Measurements from ENCODE around the gene PERM1.
"Not testable (repeated sequence)": the region's sequence is repeated elsewhere in the genome, so short reads cannot be mapped to it uniquely, and the experiment has no call there.

The PERM1 gene

DNA sequence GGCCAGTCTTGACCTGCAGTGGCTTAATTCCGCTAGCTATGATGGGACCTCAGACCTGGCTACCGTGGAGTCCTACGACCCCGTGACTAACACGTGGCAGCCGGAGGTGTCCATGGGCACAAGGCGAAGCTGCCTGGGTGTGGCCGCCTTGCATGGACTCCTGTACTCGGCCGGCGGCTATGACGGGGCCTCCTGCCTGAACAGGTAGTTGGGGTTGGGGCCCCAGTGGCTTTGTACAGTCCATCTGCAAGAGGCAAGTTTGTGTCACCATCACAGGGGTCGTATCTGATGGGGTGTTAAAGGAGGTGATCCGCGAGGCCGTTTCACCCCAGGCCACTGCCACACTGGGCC is 18.6 kb downstream of the PERM1 start:
- no peak for DNase-seq

DNA sequence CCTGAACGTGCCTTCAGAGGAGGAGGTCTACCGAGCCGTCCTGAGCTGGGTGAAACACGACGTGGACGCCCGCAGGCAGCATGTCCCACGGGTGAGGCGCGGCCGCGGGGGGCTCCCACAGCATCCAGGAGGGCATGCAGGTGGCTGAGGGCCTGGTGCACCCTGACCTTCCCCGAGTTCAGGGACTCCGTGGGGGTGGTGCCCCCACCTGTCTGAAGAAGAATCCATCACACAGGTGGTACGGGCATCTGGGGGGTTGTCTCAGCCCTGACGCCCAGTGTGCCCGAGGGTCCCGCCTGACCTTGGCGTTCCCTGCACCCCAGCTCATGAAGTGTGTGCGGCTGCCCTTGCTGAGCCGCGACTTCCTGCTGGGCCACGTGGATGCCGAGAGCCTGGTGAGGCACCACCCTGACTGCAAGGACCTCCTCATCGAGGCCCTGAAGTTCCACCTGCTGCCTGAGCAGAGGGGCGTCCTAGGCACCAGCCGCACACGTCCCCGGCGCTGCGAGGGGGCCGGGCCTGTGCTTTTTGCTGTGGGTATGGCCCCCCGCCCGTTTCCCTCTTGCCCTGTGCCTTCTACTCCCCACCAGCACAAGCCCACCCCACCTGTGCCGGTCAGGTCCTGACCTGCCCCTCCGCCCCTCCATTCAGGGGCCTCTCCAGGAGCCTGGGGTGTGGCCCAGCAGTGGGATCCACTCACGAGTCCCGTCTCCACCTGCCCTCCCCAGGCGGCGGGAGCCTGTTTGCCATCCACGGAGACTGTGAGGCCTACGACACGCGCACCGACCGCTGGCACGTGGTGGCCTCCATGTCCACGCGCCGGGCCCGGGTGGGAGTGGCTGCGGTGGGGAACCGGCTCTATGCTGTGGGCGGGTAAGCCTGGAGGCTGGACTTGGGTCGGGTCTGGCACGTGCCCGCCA is 19.3 kb downstream of the PERM1 start:
- DNase-seq, result no peak

GRCh38 chr1:961132-961669 is 20.7 kb downstream of the PERM1 start:
- no peak for DNase-seq

DNA sequence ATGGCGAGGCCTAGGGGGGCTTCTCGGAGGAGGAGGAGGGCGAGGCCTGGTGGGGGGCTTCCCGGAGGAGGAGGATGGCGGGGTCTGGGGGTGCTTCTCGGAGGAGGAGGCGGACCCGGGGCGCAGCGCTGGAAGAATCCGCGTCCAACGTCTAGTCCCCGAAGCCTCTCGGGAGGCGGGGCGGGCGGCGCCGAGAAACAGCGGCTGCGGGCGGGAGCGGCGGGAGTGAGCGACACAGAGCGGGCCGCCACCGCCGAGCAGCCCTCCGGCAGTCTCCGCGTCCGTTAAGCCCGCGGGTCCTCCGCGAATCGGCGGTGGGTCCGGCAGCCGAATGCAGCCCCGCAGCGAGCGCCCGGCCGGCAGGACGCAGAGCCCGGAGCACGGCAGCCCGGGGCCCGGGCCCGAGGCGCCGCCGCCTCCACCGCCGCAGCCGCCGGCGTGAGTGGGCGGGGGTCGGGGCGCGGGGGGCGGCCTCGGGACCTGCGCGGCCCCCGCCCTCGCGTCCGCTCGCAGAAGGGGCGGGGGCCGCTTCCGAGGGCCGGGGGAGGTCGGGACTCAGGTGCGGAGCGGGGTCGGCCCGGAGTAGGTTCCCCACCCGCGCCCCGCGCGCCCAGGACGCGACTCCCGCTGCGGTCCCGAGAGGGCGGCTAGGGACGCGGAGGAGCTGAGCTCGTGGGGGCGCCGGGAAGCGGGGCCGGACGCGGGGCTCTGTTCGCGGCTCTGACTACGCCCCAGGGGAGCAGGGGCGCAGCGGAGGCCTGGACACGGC is 21.3 kb downstream of the PERM1 start, which contains the start of gene KLHL17:
Gene KLHL17 (plus strand): TSS at position 222 of the 769 bp plus-strand sequence. CDS start 110 bp downstream, at position 332.
- DNase-seq, result no peak

DNA sequence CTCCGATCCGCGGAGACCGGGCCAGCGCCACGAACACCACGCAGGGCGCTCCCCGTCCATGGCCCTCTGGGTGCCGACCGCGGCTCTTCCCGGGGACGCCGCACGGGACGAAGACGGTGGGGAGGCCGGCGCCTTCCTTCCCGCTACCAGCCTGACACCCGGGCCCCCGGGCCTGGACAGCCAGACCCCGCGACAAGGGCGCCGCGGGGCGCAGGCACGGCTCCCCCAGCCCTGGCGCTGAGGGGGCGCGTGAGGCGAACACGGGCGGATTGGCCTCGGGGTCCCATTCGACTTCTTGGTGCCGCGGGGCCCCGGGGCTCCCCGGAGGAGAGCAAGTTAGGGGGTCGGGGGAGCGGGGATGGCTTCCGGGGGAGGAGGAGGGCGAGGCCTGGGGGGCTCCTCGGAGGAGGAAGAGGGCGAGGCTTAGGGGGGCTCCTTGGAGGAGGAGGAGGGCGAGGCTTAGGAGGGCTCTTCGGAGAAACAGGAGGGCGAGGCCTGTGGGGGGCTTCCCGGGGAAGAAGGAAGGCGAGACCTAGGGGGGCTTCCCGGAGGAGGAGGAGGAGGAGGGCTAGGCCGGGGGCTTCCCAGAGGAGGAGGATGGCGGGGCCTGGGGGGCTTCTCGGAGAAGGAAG is 22.0 kb downstream of the PERM1 start:
- no peak for DNase-seq

DNA sequence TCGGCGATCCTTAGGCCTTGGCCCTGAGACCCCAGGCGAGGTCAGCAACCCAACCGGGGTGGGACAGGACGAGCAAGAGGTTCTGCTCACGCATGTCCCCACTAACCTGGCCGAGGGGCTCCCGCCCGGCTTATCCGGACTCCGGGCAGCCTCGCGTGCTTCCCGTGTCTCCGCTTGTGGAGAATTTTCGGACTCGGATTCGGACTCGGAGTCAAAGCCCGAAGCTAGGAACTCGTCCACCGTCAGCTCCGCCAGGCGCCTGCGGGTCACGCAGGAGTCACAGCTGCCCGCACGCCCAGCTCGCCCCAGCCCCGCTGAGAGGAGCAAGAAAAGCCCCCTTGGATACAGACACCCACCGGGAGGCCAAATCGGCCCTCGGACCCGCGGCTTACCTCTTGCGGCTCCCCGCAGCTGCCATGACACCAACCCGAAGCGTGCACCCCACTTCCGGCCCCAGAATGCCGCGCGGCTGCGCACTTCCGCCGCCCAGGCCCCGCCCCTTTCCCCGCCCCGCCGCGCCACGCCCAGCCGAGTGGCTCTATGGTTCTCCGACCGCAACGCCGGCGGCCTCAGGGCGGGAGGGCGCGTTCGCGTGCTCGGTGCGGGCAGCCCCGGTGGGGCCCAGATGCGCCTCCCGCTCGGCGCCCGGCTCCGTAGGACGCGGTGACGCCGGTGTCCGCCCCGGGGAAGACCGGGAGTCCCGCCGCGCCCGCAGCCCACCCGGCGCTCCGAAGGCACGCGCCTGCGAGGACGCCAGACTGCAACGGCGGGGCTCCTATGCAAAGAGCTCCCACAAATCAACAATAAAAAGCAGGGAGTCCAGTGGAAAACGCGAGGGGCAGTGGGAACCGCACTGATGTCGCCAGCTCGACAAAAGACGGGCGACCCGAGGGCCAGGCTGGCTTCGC is 22.8 kb downstream of the PERM1 start, which contains the start of gene NOC2L:
Gene NOC2L (minus strand): TSS at position 434 of the 908 bp plus-strand sequence. CDS start 16 bp downstream, at position 418.
- peak; percentile 78 for DNase-seq

DNA sequence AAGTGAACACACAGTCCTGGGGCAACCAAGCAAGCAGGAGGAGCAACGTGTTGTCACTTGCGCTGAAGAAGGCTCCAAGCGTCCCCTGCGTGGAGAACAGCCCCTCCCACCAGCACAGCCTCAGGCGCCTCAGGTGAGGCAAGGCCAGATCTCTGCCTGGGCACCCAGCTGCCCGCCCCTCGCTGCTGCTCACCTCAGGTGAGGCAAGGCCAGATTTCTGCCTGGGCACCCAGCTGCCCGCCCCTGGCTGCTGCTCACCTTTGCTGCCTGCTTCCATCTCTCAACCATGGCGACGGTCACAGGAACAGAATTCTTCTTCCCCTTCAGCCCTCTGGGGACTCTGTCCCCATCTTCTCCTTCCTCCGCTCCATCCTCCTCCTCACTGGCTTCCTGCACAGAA is 25.3 kb downstream of the PERM1 start:
- DNase-seq, result no peak

- no peak for DNase-seq
Measured at GRCh38 chr1:955474-955873, 26.4 kb downstream of the PERM1 start.

- no peak for DNase-seq
Measured at GRCh38 chr1:954927-955326, 27.0 kb downstream of the PERM1 start.

- no peak for DNase-seq
Measured at GRCh38 chr1:953524-954320, 28.2 kb downstream of the PERM1 start.

GRCh38 chr1:952603-953002 is 29.3 kb downstream of the PERM1 start:
- DNase-seq, result no peak

DNA sequence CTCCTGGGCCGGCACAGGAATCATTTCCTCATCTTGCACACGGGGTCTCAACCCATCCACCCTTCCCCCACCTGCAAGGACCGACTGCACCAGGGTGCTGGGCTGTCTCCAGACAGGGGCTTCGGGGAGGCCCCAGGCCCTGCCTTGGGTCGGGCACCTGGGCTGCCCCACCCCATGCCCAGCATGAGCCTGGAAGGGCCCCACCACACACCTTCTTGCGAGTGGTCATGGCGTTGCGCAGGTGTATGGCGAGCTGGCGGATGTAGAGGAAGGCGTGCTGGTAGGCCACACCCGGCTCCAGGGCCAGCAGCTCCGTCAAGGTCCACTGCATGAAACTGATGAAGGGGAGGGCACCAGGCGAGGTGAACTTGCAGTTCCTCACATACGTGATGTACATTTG is 29.7 kb downstream of the PERM1 start:
- DNase-seq, result no peak

GRCh38 chr1:951364-951763 is 30.5 kb downstream of the PERM1 start:
- no peak for DNase-seq

GRCh38 chr1:950881-951280 is 31.0 kb downstream of the PERM1 start:
- no peak for DNase-seq

GRCh38 chr1:950268-950667 is 31.6 kb downstream of the PERM1 start:
- no peak for DNase-seq

GRCh38 chr1:947958-948357 is 33.9 kb downstream of the PERM1 start:
- DNase-seq, result no peak

DNA sequence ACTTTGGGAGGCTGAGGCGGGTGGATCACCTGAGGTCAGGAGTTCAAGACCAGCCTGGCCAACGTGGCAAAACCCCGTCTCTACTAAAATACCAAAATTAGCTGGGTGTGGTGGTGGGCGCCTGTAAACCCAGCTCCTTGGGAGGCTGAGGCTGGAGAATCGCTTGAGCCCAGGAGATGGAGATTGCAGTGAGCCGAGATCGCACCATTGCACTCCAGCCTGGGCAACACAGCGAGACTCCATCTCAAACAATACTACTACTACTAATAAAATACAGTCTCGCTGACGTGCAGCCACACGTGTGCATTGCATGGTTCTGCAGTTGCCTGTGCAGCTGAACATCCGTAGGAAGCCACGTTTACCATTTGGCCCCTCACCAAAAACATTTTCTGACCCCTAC is 35.1 kb downstream of the PERM1 start:
- DNase-seq, result not testable (repeated sequence)

- DNase-seq, result no peak
Measured at GRCh38 chr1:945688-946556, 36.0 kb downstream of the PERM1 start.

DNA sequence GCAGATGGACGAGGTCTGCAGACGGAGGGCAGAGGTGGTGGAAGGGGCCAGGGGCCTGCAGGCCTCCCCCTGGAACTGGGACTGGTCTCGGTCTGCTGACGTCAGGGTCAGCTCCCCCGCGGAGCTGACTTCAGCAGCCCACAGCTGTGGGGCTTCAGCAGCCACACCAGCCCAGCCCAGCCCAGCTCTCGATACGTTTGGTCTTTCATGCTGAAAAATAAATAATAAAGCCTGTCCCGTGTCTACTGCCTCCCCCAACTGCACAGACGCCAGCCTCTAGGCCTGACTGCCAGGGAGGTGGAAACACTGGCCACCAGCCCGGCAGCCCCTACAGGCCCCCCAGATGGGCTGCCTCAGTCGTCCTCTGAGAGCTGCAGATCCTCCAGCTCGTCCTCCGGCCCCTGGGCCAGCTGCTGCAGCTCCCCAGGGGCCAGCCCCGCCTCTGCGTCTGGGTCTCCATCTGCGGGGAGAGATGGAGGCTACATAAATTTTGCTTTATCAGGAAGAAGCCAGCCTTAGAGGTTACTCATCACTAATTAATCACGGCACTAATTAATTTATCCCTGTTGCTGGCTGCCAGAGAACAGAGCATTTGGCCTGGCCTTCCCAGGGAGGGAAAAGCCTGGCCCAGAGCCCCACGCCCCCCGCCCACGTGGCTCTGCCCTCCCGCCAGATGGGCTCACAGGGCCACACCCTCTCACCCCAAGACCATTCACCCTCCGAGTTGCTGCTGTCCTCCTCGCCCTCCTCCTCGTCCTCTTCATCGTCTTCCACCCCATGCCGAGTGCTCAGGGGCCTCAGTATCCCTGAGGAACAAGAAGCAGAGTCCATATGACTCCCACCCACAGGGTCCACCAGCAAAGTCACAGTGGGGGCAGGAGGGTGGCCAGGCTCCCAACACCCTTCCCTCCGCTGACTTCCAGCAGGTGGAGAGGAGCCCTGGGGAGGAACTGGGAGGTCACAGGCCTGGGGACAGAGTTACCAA is 37.3 kb downstream of the PERM1 start:
- no peak for DNase-seq

Data from GOT3 (cell line).